ENCODE data around the gene TMEM74B. TPM values are rescaled to one million over a fixed set of nuclear protein-coding genes. Genes with fewer than 3 reads are reported as not detected.

The TMEM74B gene
- total and polyA plus RNA-seq, 7 experiments from 2014 or later: 0.18 to 0.60 (median 0.31) TPM; not detected in 3

DNA sequence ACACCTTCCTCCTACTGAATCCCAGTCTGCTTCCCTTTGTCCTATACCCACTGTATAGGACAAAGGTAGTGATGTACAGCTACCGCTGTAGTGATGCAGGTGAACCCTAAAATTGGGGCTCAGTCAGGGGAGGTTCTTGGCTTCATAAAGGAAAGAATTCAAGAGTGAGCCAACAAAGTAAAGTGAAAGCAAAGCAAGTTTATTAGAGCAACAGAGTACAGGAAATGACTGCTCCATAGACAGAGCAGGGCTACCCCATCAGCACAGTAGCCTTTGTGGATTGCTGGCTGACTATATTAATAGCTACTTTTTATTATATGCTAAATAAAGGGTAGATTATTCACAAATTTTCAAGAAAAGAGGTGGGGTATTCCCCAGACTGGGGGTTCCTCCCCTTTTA, 15.2 kb upstream of the TMEM74B start:
- ChIA-PET CTCF (interaction anchor here (1.2 kb wide), 1 partner anchor 238 kb away, joined by 3 read pairs; no protein-coding TSS in a partner anchor), POLR2A (no interaction called here)
- peaks cover 2 to 18% (median 9%) of the 10 kb centered on the region in 7 donors for H3K4me1 Mint-ChIP-seq
- DNase-seq (no peak), ATAC-seq (no peak)
- no peak overlapping the region for H3K4me3 ChIP-seq (ENCODE audit: low read length)
- peak overlapping the region in 1 of 10 donors; percentile 34 for H3K4me3 Mint-ChIP-seq
- H3K36me3 Mint-ChIP-seq: no peaks in the 10 kb centered on the region
- no peaks in the 10 kb centered on the region for H3K36me3 ChIP-seq (ENCODE audit: control insufficient read depth in 2 of 3, insufficient read depth in 3 of 3, low read length in 3 of 3)
- peak overlapping the region in 3 of 9 donors; percentile 27 to 70 (median 66) for H3K27ac Mint-ChIP-seq
- H3K4me1 ChIP-seq (ENCODE audit: control insufficient read depth in 2 of 2, insufficient read depth in 2 of 2, low read length in 2 of 2): no peaks in the 10 kb centered on the region
- H3K27ac ChIP-seq (ENCODE audit: low read depth, low read length): no peak overlapping the region
- peaks cover 0 to 7% (median 0%) of the 10 kb centered on the region in 5 donors for H3K27me3 Mint-ChIP-seq
- no peaks in the 10 kb centered on the region for H3K27me3 ChIP-seq (ENCODE audit: control insufficient read depth in 2 of 2, insufficient read depth in 2 of 2, low read length in 2 of 2)
- intact Hi-C loops (cut with micrococcal nuclease): no loop called here
- no peaks in the 10 kb centered on the region for H3K9me3 ChIP-seq (ENCODE audit: control insufficient read depth in 2 of 3, low read length in 3 of 3)
- H3K9me3 Mint-ChIP-seq: peaks cover 0 to 6% (median 0%) of the 10 kb centered on the region in 11 donors

DNA sequence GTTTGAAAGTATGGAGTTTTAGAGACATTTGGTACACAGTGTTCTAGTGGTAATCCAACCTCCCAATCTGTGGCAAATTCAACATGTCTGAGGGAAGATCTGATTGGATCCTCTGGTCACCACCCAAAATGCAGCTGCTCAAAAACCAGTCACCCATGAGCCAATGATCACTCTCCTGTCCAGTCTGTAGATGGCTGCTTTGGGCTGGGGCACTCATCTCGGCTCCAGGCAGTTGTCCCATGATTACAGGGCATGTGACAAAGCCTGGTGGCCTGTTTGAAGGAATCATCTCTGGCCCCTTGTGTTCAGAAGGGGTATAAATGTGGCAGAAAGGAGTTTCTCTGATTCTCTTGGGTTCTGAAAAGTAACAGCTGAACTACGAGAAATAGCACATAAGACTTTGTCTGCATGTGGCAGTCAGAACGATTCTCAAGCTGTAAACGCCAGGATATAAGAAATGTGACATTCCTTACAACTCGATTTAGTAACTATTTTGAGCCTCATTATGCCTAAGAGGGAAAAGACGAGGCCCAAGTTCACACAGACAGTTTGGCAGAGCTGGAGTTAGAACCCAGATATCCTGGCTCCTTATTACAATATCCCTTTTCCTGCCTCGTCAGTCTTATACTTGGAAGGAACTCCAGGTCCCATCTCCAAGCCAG, 14.6 kb upstream of the TMEM74B start:
- no peak for ATAC-seq
- peaks cover 0 to 6% (median 0%) of the 10 kb centered on the region in 11 donors for H3K9me3 Mint-ChIP-seq
- H3K4me1 Mint-ChIP-seq: peaks cover 2 to 18% (median 9%) of the 10 kb centered on the region in 7 donors
- Histone ChIP-seq H3K4me1 (ENCODE audit: control insufficient read depth in 2 of 2, insufficient read depth in 2 of 2, low read length in 2 of 2) (no peaks in the 10 kb centered on the region), H3K27ac (ENCODE audit: low read depth, low read length) (no peak overlapping the region), H3K36me3 (ENCODE audit: control insufficient read depth in 2 of 3, insufficient read depth in 3 of 3, low read length in 3 of 3) (no peaks in the 10 kb centered on the region), H3K9me3 (ENCODE audit: control insufficient read depth in 2 of 3, low read length in 3 of 3) (no peaks in the 10 kb centered on the region), H3K27me3 (ENCODE audit: control insufficient read depth in 2 of 2, insufficient read depth in 2 of 2, low read length in 2 of 2) (no peaks in the 10 kb centered on the region), H3K4me3 (ENCODE audit: low read length) (no peak overlapping the region)
- POLR2A ChIA-PET: no interaction called here
- peaks cover 0 to 7% (median 0%) of the 10 kb centered on the region in 5 donors for H3K27me3 Mint-ChIP-seq
- DNase-seq: no peak
- peak overlapping the region in 2 of 9 donors; percentile 66 to 70 for H3K27ac Mint-ChIP-seq
- H3K4me3 Mint-ChIP-seq: no peak overlapping the region
- H3K36me3 Mint-ChIP-seq: no peaks in the 10 kb centered on the region
- intact Hi-C loops (cut with micrococcal nuclease): no loop called here
- CTCF ChIA-PET: interaction anchor here (0.6 to 1.2 kb wide), 3 partner anchors 13 to 239 kb away, joined by 3 to 4 read pairs (median 3); no protein-coding TSS in a partner anchor

DNA sequence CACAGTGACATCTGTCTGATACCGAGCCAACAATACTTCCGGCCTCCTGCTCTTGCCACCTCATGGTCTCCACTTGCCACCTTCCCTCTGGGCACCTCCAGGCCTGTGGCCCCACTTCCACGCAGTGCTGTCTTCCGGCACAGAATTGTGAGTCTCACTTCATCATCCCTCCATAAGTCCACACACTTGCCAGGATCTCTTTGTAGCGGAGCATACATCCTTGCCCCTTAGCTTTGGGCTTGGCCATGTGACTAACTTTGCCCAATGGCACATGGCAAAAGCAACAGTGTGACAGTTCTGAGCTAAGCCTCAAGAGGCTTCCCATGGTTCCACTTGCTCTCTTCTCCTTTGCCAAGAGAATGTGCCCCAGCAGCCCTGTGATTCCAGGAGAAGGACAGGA, 14.0 kb upstream of the TMEM74B start:
- H3K4me3 Mint-ChIP-seq: no peak overlapping the region
- Histone ChIP-seq H3K27me3 (ENCODE audit: control insufficient read depth in 2 of 2, insufficient read depth in 2 of 2, low read length in 2 of 2) (no peaks in the 10 kb centered on the region), H3K4me3 (ENCODE audit: low read length) (no peak overlapping the region), H3K36me3 (ENCODE audit: control insufficient read depth in 2 of 3, insufficient read depth in 3 of 3, low read length in 3 of 3) (no peaks in the 10 kb centered on the region), H3K4me1 (ENCODE audit: control insufficient read depth in 2 of 2, insufficient read depth in 2 of 2, low read length in 2 of 2) (no peaks in the 10 kb centered on the region), H3K27ac (ENCODE audit: low read depth, low read length) (no peak overlapping the region), H3K9me3 (ENCODE audit: control insufficient read depth in 2 of 3, low read length in 3 of 3) (no peaks in the 10 kb centered on the region)
- no peaks in the 10 kb centered on the region for H3K36me3 Mint-ChIP-seq
- H3K27ac Mint-ChIP-seq: no peak overlapping the region
- CTCF ChIA-PET: interaction anchor here (0.6 to 0.8 kb wide), 2 partner anchors 14 to 90 kb away, joined by 3 to 4 read pairs; no protein-coding TSS in a partner anchor
- peaks cover 2 to 18% (median 9%) of the 10 kb centered on the region in 7 donors for H3K4me1 Mint-ChIP-seq
- POLR2A ChIA-PET: no interaction called here
- H3K27me3 Mint-ChIP-seq: peaks cover 0 to 7% (median 0%) of the 10 kb centered on the region in 5 donors
- H3K9me3 Mint-ChIP-seq: peaks cover 0 to 6% (median 0%) of the 10 kb centered on the region in 11 donors
- intact Hi-C loops (cut with micrococcal nuclease): no loop called here
- no peak for ATAC-seq
- DNase-seq: no peak

DNA sequence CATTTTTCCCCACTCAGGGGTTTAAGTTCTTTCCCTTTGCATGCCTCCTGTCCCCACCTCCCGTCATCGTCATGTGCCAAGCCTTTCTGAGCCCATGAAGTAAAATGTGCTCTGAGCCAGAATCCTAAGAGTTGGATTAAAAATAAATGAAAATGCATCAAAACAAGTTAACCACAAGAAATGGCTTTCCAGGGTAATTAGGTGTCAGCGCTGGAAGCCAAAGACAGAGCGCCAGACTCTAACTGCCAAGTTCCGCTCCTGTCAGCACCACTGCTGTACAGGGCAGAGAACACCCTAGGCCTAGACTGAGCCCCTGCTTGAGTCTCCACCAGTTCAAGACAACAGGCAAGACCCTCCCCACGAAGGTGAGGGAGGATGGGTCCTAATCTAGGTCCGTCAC, 13.0 kb upstream of the TMEM74B start:
- H3K27me3 ChIP-seq (ENCODE audit: control insufficient read depth in 2 of 2, insufficient read depth in 2 of 2, low read length in 2 of 2): no peaks in the 10 kb centered on the region
- no peak overlapping the region for H3K4me3 ChIP-seq (ENCODE audit: low read length)
- no peaks in the 10 kb centered on the region for H3K36me3 ChIP-seq (ENCODE audit: control insufficient read depth in 2 of 3, insufficient read depth in 3 of 3, low read length in 3 of 3)
- ATAC-seq (no peak), DNase-seq (no peak)
- POLR2A ChIA-PET: no interaction called here
- Mint-ChIP-seq H3K36me3 (no peaks in the 10 kb centered on the region), H3K4me3 (no peak overlapping the region), H3K27ac (no peak overlapping the region), H3K4me1 (peaks cover 2 to 18% (median 9%) of the 10 kb centered on the region in 7 donors), H3K9me3 (peaks cover 0 to 6% (median 0%) of the 10 kb centered on the region in 11 donors), H3K27me3 (peaks cover 0 to 7% (median 0%) of the 10 kb centered on the region in 5 donors)
- intact Hi-C loops (cut with micrococcal nuclease): no loop called here
- no peak overlapping the region for H3K27ac ChIP-seq (ENCODE audit: low read depth, low read length)
- CTCF ChIA-PET: no interaction called here
- H3K9me3 ChIP-seq (ENCODE audit: control insufficient read depth in 2 of 3, low read length in 3 of 3): no peaks in the 10 kb centered on the region
- H3K4me1 ChIP-seq (ENCODE audit: control insufficient read depth in 2 of 2, insufficient read depth in 2 of 2, low read length in 2 of 2): no peaks in the 10 kb centered on the region

DNA sequence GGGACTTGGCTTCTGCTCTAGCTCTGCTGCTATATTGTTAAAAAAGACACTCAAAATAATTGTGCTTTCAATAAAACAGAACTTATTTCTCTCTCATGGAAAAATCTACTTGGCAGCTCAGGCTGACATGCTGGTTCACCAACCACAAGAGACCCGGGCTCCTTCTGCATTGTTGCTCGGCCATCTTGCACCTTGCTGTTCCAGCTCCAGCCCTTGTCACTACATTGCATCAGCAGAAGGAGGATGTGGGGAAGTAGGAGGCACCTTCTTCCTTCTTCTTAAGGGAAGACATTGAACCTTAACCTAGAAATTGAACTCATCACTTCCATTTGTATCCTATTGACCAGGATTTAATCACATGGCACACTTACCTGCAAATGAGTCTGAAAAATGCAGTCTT, 11.9 kb upstream of the TMEM74B start:
- peaks cover 0 to 6% (median 0%) of the 10 kb centered on the region in 11 donors for H3K9me3 Mint-ChIP-seq
- Histone ChIP-seq H3K27me3 (ENCODE audit: control insufficient read depth in 2 of 2, insufficient read depth in 2 of 2, low read length in 2 of 2) (no peaks in the 10 kb centered on the region), H3K27ac (ENCODE audit: low read depth, low read length) (no peak overlapping the region), H3K4me1 (ENCODE audit: control insufficient read depth in 2 of 2, insufficient read depth in 2 of 2, low read length in 2 of 2) (no peaks in the 10 kb centered on the region), H3K9me3 (ENCODE audit: control insufficient read depth in 2 of 3, low read length in 3 of 3) (no peaks in the 10 kb centered on the region), H3K36me3 (ENCODE audit: control insufficient read depth in 2 of 3, insufficient read depth in 3 of 3, low read length in 3 of 3) (no peaks in the 10 kb centered on the region), H3K4me3 (ENCODE audit: low read length) (no peak overlapping the region)
- DNase-seq (no peak), ATAC-seq (no peak)
- no peaks in the 10 kb centered on the region for H3K36me3 Mint-ChIP-seq
- ChIA-PET POLR2A (no interaction called here), CTCF (no interaction called here)
- no peak overlapping the region for H3K4me3 Mint-ChIP-seq
- peaks cover 2 to 18% (median 9%) of the 10 kb centered on the region in 7 donors for H3K4me1 Mint-ChIP-seq
- no peak overlapping the region for H3K27ac Mint-ChIP-seq
- peaks cover 0 to 9% (median 0%) of the 10 kb centered on the region in 5 donors for H3K27me3 Mint-ChIP-seq
- intact Hi-C loops (cut with micrococcal nuclease): no loop called here

DNA sequence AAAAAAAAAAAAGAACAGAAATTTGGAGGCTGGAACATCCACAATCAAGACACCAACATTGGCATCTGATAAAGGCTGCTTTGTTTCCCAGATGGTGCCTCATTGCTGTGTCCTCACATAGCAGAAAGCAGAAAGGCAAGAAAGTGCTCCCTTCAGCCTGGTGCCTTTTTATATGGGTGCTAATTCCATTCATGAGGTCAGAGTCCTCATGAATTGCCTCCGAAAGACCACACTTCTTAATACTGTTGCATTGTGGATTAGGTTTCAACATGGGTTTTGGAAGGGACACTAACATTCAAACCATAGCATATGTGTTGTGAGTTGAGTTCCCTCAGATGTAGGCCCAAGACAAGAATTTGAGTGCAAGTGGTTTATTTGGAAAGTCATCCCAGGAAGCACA, 10.4 kb upstream of the TMEM74B start:
- H3K9me3 ChIP-seq (ENCODE audit: control insufficient read depth in 2 of 3, low read length in 3 of 3): no peaks in the 10 kb centered on the region
- no peak for DNase-seq
- H3K4me3 Mint-ChIP-seq: no peak overlapping the region
- no peaks in the 10 kb centered on the region for H3K36me3 Mint-ChIP-seq
- intact Hi-C loops (cut with micrococcal nuclease): no loop called here
- H3K4me1 ChIP-seq (ENCODE audit: control insufficient read depth in 2 of 2, insufficient read depth in 2 of 2, low read length in 2 of 2): no peaks in the 10 kb centered on the region
- H3K27me3 Mint-ChIP-seq: peaks cover 0 to 17% (median 0%) of the 10 kb centered on the region in 5 donors
- CTCF ChIA-PET: no interaction called here
- no peak for ATAC-seq
- H3K27me3 ChIP-seq (ENCODE audit: control insufficient read depth in 2 of 2, insufficient read depth in 2 of 2, low read length in 2 of 2): no peaks in the 10 kb centered on the region
- peaks cover 2 to 15% (median 7%) of the 10 kb centered on the region in 7 donors for H3K4me1 Mint-ChIP-seq
- H3K4me3 ChIP-seq (ENCODE audit: low read length): no peak overlapping the region
- no peaks in the 10 kb centered on the region for H3K36me3 ChIP-seq (ENCODE audit: control insufficient read depth in 2 of 3, insufficient read depth in 3 of 3, low read length in 3 of 3)
- POLR2A ChIA-PET: no interaction called here
- H3K27ac ChIP-seq (ENCODE audit: low read depth, low read length): no peak overlapping the region
- H3K9me3 Mint-ChIP-seq: peaks cover 0 to 6% (median 0%) of the 10 kb centered on the region in 11 donors
- H3K27ac Mint-ChIP-seq: no peak overlapping the region

DNA sequence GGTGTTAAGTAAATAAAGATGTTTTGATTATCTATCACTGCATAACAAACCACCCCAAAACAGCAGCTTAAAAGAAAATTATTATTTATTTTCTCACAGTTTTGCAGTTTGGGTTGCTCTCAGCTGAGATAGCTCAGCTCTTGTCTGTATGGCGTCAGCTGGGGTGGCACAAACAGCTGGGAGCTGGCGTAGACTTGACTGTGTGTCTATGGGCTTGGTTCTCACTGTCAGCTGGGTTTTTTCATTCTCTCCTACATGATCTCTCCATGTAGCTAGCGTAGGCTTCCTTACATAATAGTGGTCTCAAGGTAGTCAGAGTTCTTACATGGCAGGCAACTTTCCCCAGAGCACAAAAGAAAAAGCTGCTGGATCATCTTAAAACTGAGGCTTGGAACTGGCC, 6.5 kb upstream of the TMEM74B start:
- ChIA-PET POLR2A (no interaction called here), CTCF (no interaction called here)
- Histone ChIP-seq H3K9me3 (ENCODE audit: control insufficient read depth in 2 of 3, low read length in 3 of 3) (no peaks in the 10 kb centered on the region), H3K27ac (ENCODE audit: low read depth, low read length) (no peak overlapping the region), H3K27me3 (ENCODE audit: control insufficient read depth in 2 of 2, insufficient read depth in 2 of 2, low read length in 2 of 2) (peaks cover 0 to 3% of the 10 kb centered on the region in 2 donors), H3K4me3 (ENCODE audit: low read length) (no peak overlapping the region), H3K4me1 (ENCODE audit: control insufficient read depth in 2 of 2, insufficient read depth in 2 of 2, low read length in 2 of 2) (no peaks in the 10 kb centered on the region), H3K36me3 (ENCODE audit: control insufficient read depth in 2 of 3, insufficient read depth in 3 of 3, low read length in 3 of 3) (no peaks in the 10 kb centered on the region)
- ATAC-seq (no peak), DNase-seq (no peak)
- H3K27ac Mint-ChIP-seq: no peak overlapping the region
- H3K9me3 Mint-ChIP-seq: peaks cover 0 to 2% (median 0%) of the 10 kb centered on the region in 11 donors
- intact Hi-C loops (cut with micrococcal nuclease): no loop called here
- H3K36me3 Mint-ChIP-seq: no peaks in the 10 kb centered on the region
- H3K4me1 Mint-ChIP-seq: peaks cover 0 to 2% (median 0%) of the 10 kb centered on the region in 7 donors
- peaks cover 0 to 30% (median 8%) of the 10 kb centered on the region in 5 donors for H3K27me3 Mint-ChIP-seq
- no peak overlapping the region for H3K4me3 Mint-ChIP-seq

Measured in naive thymus-derived CD4-positive, alpha-beta T cell (primary cell).